HUES48 (cell line): ENCODE measurements around the gene FAM219A.
"Not testable (repeated sequence)": the region's sequence is repeated elsewhere in the genome, so short reads cannot be mapped to it uniquely, and the experiment has no call there.

Experiments used
- H3K27ac ChIP-seq: one replicate; pipeline ENCODE4 v1.7.0; 2013; ENCODE audit warnings: low read depth, low read length, inconsistent platforms
- H3K27me3 ChIP-seq: 2 replicates; pipeline ENCODE4 v1.6.1; 2013; ENCODE audit warnings: mild to moderate bottlenecking, low read length; ENCODE audit not compliant: control insufficient read depth, insufficient read depth
- H3K36me3 ChIP-seq: 2 replicates; pipeline ENCODE4 v1.6.1; 2013; ENCODE audit warnings: low read length; ENCODE audit not compliant: control insufficient read depth, insufficient read depth
- H3K4me1 ChIP-seq: 2 replicates; pipeline ENCODE4 v1.6.1; 2013; ENCODE audit warnings: mild to moderate bottlenecking, low read length; ENCODE audit not compliant: control insufficient read depth, insufficient read depth
- H3K4me3 ChIP-seq: 2 replicates; pipeline ENCODE4 v1.5.1; 2013; ENCODE audit warnings: mild to moderate bottlenecking, low read depth, low read length
- H3K9ac ChIP-seq: 2 replicates; pipeline ENCODE4 v1.6.1; 2013; ENCODE audit warnings: mild to moderate bottlenecking, low read depth, low read length, moderate library complexity
- H3K9me3 ChIP-seq: 2 replicates; pipeline ENCODE4 v1.6.1; 2013; ENCODE audit warnings: low read length; ENCODE audit not compliant: control insufficient read depth, insufficient read depth

FAM219A gene

DNA sequence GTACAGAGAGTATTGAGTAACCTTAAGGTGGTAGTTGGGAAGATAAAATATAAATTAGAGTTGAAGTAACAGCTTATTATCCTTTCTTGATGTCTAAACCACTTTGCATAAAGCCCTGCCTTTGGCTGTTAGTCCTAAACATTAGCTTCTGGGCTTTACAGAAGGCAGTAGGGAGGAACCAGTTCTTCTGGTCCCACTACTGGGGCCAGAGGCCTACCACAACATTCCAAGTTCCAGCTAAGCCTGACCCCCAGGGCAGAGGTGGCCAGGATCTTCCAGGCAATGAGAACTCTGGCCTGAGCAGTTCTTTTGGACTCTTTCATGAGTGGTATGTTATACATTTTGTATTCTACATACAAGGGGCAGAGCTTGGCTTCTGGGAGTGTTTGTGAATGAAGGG is 26.3 kb upstream of the FAM219A start:
- no peaks in the 10 kb centered on the region for H3K36me3 ChIP-seq
- no peak overlapping the region for H3K4me3 ChIP-seq
- no peaks in the 10 kb centered on the region for H3K9me3 ChIP-seq
- no peak overlapping the region for H3K27ac ChIP-seq
- H3K4me1 ChIP-seq: no peaks in the 10 kb centered on the region
- H3K27me3 ChIP-seq: no peaks in the 10 kb centered on the region
- no peak overlapping the region for H3K9ac ChIP-seq

DNA sequence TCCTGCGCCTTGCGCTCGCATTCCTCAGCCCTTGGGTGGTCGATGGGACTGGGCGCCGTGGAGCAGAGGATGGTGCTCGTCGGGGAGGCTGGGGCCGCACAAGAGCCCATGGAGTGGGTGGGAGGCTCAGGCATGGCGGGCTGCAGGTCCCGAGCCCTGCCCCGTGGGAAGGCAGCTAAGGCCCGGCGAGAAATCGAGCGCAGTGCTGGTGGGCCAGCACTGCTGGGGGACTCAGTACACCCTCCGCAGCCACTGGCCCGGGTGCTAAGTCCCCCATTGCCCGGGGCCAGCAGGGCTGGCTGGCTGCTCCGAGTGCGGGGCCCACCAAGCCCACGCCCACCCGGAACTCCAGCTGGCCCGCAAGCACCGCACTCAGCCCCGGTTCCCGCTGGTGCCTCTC is 24.4 kb upstream of the FAM219A start:
- not testable (repeated sequence) for H3K4me1 ChIP-seq, H3K27ac ChIP-seq, H3K36me3 ChIP-seq, H3K9me3 ChIP-seq, H3K27me3 ChIP-seq, H3K4me3 ChIP-seq, H3K9ac ChIP-seq

DNA sequence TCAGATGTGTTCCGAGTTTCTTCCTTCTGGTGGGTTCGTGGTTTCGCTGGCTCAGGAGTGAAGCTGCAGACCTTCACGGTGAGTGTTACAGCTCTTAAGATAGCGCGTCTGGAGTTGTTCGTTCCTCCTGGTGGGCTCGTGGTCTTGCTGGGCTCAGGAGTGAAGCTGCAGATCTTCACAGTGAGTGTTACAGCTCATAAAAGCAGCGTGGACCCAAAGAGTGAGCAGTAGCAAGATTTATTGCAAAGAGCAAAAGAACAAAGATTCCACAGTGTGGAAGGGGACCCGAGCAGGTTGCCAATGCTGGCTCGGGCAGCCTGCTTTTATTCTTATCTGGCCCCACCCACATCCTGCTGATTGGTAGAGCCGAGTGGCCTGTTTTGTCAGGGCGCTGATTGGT is 23.2 kb upstream of the FAM219A start:
- not testable (repeated sequence) for H3K9me3 ChIP-seq, H3K9ac ChIP-seq, H3K27ac ChIP-seq, H3K36me3 ChIP-seq, H3K4me3 ChIP-seq, H3K4me1 ChIP-seq, H3K27me3 ChIP-seq

DNA sequence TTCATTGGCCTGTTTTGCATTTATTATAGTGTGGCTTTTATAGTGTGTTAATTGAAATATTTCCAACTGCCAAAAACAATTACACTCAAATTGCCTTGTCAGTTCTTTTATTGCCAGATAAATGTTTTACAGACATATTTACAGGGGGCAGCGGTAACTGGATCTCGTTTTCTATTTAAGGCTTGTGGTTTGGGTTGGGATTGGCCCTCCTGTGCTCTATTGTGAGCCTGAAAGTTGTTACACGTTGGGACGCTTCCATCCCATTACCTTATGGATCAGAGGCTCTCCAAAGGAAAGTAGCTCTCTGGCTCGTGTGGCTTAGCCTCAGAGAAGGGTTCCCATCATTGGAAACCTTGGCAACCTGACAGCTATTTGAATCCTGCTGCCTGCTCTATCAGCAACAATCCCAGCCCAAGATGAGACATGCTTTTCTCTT is 21.1 kb upstream of the FAM219A start:
- no peaks in the 10 kb centered on the region for H3K4me1 ChIP-seq
- 0 out of 2 replicates have a peak, but pooled peaks cover 3% of the 10 kb centered on the region for H3K27me3 ChIP-seq
- H3K36me3 ChIP-seq: no peaks in the 10 kb centered on the region
- no peaks in the 10 kb centered on the region for H3K9me3 ChIP-seq
- no peak overlapping the region for H3K4me3 ChIP-seq
- no peak overlapping the region for H3K9ac ChIP-seq
- H3K27ac ChIP-seq: no peak overlapping the region

DNA sequence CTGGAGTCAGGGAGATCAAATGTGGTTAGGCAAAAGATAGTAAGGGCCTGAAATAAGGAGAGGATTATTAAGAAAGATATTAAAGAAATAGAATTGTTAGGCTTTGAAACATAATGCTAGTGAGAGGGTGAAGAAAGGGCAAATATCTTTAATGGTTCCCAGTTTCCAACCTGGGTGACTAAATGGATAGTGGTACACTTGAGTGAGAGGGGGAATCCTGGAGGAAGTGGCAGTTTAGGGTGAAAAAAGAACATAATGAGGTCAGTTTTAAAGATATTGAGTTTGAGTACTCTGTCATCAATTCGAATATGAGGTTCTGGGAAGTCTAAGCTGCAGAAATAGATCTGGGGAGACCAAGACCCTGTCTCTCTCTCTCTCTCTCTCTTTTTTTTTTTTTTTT is 19.2 kb upstream of the FAM219A start:
- no peak overlapping the region for H3K9ac ChIP-seq
- no peak overlapping the region for H3K4me3 ChIP-seq
- 0 out of 2 replicates have a peak, but pooled peaks cover 3% of the 10 kb centered on the region for H3K27me3 ChIP-seq
- H3K9me3 ChIP-seq: no peaks in the 10 kb centered on the region
- H3K4me1 ChIP-seq: no peaks in the 10 kb centered on the region
- H3K36me3 ChIP-seq: no peaks in the 10 kb centered on the region
- H3K27ac ChIP-seq: no peak overlapping the region

DNA sequence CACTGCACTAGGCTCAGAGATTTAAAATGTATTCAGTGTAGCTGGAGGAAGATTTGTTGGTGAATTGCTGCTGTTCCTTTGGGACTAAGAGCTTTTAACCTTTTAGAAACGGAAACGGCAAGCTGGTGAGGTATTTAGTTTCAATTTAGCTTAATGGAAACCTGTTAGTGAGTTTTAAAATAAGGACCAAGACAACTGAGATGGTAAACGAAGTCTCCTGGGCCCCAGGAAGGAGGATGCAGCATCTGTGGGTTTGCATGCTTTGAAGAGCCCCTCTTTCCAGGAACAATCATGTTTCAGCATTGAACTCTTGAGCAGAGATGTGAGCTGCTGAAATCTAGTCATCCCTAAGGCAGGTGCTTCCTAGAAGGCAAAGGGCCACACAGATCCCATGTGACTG is 16.7 kb upstream of the FAM219A start:
- Histone ChIP-seq H3K36me3 (no peaks in the 10 kb centered on the region), H3K4me3 (no peak overlapping the region), H3K27ac (no peak overlapping the region), H3K4me1 (0 out of 2 replicates have a peak, but pooled peaks cover 3% of the 10 kb centered on the region), H3K9ac (no peak overlapping the region), H3K9me3 (no peaks in the 10 kb centered on the region), H3K27me3 (0 out of 2 replicates have a peak, but pooled peaks cover 3% of the 10 kb centered on the region)

DNA sequence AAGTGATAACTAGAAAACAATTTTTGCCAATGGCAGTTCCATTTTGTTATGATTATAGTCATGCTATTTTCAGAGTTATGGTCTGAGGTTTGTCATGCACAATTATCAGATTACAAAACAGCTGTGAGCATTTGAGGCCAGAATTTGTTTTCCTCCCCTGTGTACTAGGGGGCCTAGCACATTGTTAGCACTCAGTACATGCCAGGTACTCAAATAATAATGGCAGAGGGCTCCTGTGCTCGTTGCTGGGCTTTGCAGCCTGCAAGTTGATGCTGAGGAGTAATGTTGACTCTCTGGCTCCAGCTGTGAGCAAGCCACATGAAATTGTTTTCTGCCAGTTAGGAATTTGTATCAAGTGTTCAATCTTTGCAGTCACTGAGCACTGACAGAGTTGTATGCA is 7.1 kb upstream of the FAM219A start:
- Histone ChIP-seq H3K27me3 (no peaks in the 10 kb centered on the region), H3K36me3 (no peaks in the 10 kb centered on the region), H3K4me3 (no peak overlapping the region), H3K9ac (no peak overlapping the region), H3K9me3 (no peaks in the 10 kb centered on the region), H3K4me1 (0 out of 2 replicates have a peak, but pooled peaks cover 4% of the 10 kb centered on the region), H3K27ac (no peak overlapping the region)

DNA sequence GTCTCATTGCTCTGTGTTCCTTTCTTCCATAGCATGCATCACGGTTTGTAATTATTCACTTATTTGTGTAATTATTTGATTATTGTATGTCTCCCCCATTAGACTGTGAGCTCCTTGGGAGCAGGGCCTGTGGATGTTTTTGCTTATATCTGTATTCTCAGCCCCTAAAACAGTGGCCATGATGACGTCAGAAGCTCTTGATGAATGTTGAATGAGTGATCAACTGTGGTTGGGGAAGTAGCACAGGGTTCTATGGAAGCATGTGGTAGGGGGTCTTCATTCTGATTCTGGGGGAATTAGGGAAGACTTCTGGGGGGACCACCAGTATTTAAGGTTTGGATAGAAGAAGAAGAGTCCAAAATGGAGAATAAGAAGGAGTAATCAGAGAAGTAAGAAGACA is 6.2 kb upstream of the FAM219A start:
- H3K9me3 ChIP-seq: no peaks in the 10 kb centered on the region
- no peak overlapping the region for H3K9ac ChIP-seq
- H3K4me3 ChIP-seq: no peak overlapping the region
- H3K27ac ChIP-seq: no peak overlapping the region
- H3K27me3 ChIP-seq: no peaks in the 10 kb centered on the region; the same call in 1 of the 2 replicates
- H3K36me3 ChIP-seq: no peaks in the 10 kb centered on the region
- no peaks in the 10 kb centered on the region for H3K4me1 ChIP-seq

DNA sequence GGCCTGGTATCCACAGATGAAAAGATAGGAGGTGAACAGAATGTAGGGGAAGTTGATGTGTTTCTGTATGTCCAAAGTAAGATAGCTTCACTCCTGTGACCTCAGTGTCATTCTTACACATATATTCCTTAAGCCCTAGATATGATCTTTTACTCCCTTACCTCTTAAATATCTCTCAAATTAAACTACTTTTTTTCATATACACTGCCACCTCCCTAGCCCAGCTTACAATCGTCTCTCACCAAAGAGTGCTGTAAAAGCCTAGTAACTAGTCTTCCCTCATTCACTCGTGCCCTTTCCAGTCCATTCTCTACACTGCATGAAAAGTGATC is 5.5 kb upstream of the FAM219A start:
- peaks cover 2% of the 10 kb centered on the region; the same call in 1 of the 2 replicates for H3K4me1 ChIP-seq
- no peaks in the 10 kb centered on the region for H3K36me3 ChIP-seq
- no peaks in the 10 kb centered on the region; the same call in 1 of the 2 replicates for H3K27me3 ChIP-seq
- H3K27ac ChIP-seq: no peak overlapping the region
- no peak overlapping the region for H3K9ac ChIP-seq
- H3K4me3 ChIP-seq: no peak overlapping the region
- no peaks in the 10 kb centered on the region for H3K9me3 ChIP-seq

DNA sequence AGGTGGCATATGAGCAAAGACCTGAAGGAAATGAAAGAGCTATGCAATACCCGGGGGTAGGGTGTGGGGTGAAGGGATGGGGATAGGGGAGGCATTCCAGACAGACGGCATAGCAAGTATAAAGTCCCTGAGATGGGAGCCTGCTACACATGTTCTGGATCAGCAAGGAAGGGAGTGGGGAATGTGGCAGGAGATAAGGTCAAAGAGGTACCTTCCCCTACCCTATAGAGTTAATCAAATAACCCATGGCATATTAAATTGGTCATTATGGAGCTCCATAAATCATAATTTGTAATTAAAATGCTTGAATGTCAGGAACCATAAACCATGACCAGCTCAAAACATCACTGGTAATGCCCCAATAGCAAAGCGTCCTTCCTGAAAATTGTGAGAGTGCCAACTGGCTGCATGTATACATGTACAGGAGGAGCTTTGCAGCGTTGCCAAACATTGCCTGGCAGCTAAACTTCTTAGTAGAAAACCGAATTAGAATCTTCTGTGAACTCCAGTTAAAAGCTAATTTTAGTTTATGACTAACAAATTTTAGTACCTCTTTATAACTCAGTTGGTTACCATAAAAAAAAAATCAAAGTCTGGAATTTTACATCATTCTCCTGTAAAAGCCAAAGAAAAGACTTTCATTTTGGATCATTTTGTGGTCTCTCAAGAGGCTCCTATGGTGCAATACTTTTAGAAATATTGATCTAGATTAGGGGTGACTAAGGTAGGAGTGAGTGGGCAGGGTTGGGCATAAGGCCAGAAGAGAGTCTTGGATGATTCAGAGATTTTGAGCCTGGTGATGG is 4.9 kb upstream of the FAM219A start:
- H3K27me3 ChIP-seq: no peaks in the 10 kb centered on the region; the same call in 1 of the 2 replicates
- H3K27ac ChIP-seq: no peak overlapping the region
- no peak overlapping the region for H3K4me3 ChIP-seq
- H3K9me3 ChIP-seq: no peaks in the 10 kb centered on the region
- no peaks in the 10 kb centered on the region for H3K36me3 ChIP-seq
- peaks cover 4% of the 10 kb centered on the region; the same call in 1 of the 2 replicates for H3K4me1 ChIP-seq
- no peak overlapping the region for H3K9ac ChIP-seq

DNA sequence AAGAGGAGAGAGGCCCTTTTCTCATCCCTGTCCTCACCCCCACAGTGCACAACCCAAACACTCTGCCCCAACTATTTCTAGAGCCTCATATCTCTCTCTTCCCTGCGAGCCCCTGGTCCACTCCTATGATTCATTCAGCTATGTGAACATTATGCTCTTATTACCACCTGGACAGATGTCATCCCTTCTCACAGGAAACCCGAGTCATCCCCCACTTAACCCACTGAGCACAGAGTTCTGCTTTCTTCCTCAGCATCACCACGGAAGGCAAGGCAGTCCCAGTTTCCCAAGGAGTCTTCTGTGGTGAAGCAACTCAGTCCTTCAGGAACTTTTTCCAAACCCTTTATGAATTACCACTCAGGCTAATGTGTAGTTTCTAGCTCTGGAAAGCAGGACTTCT is 1.6 kb upstream of the FAM219A start:
- no peak overlapping the region for H3K4me3 ChIP-seq
- H3K27me3 ChIP-seq: no peaks in the 10 kb centered on the region; the same call in 1 of the 2 replicates
- H3K36me3 ChIP-seq: no peaks in the 10 kb centered on the region
- no peaks in the 10 kb centered on the region for H3K9me3 ChIP-seq
- no peak overlapping the region for H3K9ac ChIP-seq
- no peak overlapping the region for H3K27ac ChIP-seq
- peaks cover 9% of the 10 kb centered on the region for H3K4me1 ChIP-seq
